ENCODE results near the gene MOB3B.

Gene MOB3B

GRCh38 chr9:27387722-27388121 is 141.9 kb downstream of the MOB3B start:
- H3K27me3 ChIP-seq (replicated peaks), result no peaks in the 10 kb centered on the region
- TF ChIP-seq, protein P1, sequence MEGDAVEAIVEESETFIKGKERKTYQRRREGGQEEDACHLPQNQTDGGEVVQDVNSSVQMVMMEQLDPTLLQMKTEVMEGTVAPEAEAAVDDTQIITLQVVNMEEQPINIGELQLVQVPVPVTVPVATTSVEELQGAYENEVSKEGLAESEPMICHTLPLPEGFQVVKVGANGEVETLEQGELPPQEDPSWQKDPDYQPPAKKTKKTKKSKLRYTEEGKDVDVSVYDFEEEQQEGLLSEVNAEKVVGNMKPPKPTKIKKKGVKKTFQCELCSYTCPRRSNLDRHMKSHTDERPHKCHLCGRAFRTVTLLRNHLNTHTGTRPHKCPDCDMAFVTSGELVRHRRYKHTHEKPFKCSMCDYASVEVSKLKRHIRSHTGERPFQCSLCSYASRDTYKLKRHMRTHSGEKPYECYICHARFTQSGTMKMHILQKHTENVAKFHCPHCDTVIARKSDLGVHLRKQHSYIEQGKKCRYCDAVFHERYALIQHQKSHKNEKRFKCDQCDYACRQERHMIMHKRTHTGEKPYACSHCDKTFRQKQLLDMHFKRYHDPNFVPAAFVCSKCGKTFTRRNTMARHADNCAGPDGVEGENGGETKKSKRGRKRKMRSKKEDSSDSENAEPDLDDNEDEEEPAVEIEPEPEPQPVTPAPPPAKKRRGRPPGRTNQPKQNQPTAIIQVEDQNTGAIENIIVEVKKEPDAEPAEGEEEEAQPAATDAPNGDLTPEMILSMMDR (IDR thresholded peaks at IDR 0.05; ENCODE audit: low read depth, low read length, missing control alignments), result no peak
- no peaks in the 10 kb centered on the region for H3K36me3 ChIP-seq (replicated peaks)
- H3K4me3 ChIP-seq (ENCODE audit: low read depth, low read length), result no peak overlapping the region
- DNase-seq, result no peak
- in situ Hi-C loops (cut with HindIII; ENCODE audit: low pct_ligation_motif_present, low sequenced_read_pairs), result no loop called here
- no peak overlapping the region for H3K27ac ChIP-seq

- TF ChIP-seq, protein P1 (IDR thresholded peaks at IDR 0.05; ENCODE audit: low read depth, low read length, missing control alignments), result no peak
- DNase-seq, result no peak
- Histone ChIP-seq H3K27ac (no peak overlapping the region), H3K4me3 (ENCODE audit: low read depth, low read length) (no peak overlapping the region), H3K27me3 (replicated peaks) (no peaks in the 10 kb centered on the region), H3K36me3 (replicated peaks) (no peaks in the 10 kb centered on the region)
- in situ Hi-C loops (cut with HindIII; ENCODE audit: low pct_ligation_motif_present, low sequenced_read_pairs), result no loop called here
These were observed 143.0 kb downstream of the MOB3B start for GRCh38 chr9:27386571-27387091.

GRCh38 chr9:27385606-27386322 is 143.8 kb downstream of the MOB3B start:
- TF ChIP-seq, protein P1 (IDR thresholded peaks at IDR 0.05; ENCODE audit: low read depth, low read length, missing control alignments), result no peak
- no peaks in the 10 kb centered on the region for H3K27me3 ChIP-seq (replicated peaks)
- H3K4me3 ChIP-seq (ENCODE audit: low read depth, low read length), result no peak overlapping the region
- in situ Hi-C loops (cut with HindIII; ENCODE audit: low pct_ligation_motif_present, low sequenced_read_pairs), result no loop called here
- H3K27ac ChIP-seq, result no peak overlapping the region
- no peak for DNase-seq
- H3K36me3 ChIP-seq (replicated peaks), result no peaks in the 10 kb centered on the region

DNA sequence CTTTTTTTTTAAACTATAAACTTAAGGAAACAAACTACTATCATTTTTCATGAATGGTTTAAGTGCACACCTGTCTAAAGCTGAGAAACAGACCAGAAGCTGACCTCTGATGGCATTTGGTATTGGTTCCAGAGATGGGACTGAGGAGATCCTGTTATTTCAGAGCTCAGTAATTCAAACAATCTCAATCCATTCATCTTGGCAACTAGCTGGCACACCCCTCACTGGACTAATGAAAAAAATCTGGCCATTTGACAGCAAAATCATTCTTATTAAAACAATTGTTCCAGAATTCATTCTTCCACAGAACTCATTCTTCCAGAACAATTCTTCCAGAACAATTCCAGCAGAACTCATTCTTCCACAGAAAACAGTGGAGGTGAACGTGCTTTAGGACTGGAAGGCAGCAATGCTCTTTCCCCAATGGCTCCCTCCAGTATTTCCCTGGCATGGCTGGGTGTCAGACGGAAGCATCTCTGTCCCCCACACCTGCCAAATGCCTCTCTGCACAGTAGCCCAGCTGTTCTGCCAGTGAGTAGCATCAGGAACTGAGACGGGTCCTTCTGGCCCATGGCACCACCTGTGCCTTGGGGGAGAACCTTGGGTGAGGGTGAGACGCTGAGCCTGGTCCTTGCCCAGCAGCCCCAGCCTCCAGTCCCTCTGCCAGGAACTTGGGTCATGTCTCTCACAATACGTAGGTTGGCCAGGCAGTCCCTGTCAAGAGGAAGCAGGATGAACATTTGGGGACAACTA is 145.2 kb downstream of the MOB3B start:
- TF ChIP-seq, protein P1 (IDR thresholded peaks at IDR 0.05; ENCODE audit: low read depth, low read length, missing control alignments), result no peak
- DNase-seq, result no peak
- Histone ChIP-seq H3K27ac (no peak overlapping the region), H3K36me3 (replicated peaks) (no peaks in the 10 kb centered on the region), H3K27me3 (replicated peaks) (no peaks in the 10 kb centered on the region), H3K4me3 (ENCODE audit: low read depth, low read length) (no peak overlapping the region)
- in situ Hi-C loops (cut with HindIII; ENCODE audit: low pct_ligation_motif_present, low sequenced_read_pairs), result no loop called here

DNA sequence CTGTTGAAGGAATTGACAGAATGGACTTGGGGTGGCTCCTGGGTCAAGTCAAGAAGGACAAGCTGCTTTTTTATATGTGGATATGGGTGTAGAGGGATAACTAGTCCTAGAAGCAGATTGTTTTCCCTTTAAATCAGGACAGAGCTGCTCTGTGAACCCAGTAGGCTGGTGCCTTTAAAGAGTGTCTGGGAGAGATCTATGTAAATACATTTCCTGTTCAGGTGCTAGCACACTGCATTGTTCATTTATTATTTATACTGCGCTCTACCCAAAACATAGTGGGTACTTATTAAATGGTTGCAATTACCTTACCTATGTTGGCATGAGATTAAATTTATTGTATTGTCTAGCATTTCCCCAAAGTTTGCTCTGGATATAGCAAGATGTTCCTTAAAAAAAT is 146.1 kb downstream of the MOB3B start:
- Histone ChIP-seq H3K36me3 (replicated peaks) (no peaks in the 10 kb centered on the region), H3K27me3 (replicated peaks) (no peaks in the 10 kb centered on the region), H3K4me3 (ENCODE audit: low read depth, low read length) (no peak overlapping the region), H3K27ac (no peak overlapping the region)
- TF ChIP-seq, protein P1 (IDR thresholded peaks at IDR 0.05; ENCODE audit: low read depth, low read length, missing control alignments), result no peak
- in situ Hi-C loops (cut with HindIII; ENCODE audit: low pct_ligation_motif_present, low sequenced_read_pairs), result no loop called here
- no peak for DNase-seq

Measured in brain microvascular endothelial cell (primary cell).